ENCODE data around the gene TBC1D5.
"Not testable (repeated sequence)": the region's sequence is repeated elsewhere in the genome, so short reads cannot be mapped to it uniquely, and the experiment has no call there.

TBC1D5 gene

GRCh38 chr3:17749281-17749680 is 6.8 kb upstream of the TBC1D5 start:
- no peak for DNase-seq

GRCh38 chr3:17747890-17748247 is 5.4 kb upstream of the TBC1D5 start:
- DNase-seq, result no peak

GRCh38 chr3:17747174-17747889 is 4.9 kb upstream of the TBC1D5 start:
- no peak for DNase-seq

- no peak for DNase-seq
These were observed 3.5 kb upstream of the TBC1D5 start for GRCh38 chr3:17745894-17746293.

- no peak for DNase-seq
These were observed 2.9 kb upstream of the TBC1D5 start for GRCh38 chr3:17745301-17745700.

- no peak for DNase-seq
These were observed 2.3 kb upstream of the TBC1D5 start for GRCh38 chr3:17744693-17745092.

GRCh38 chr3:17743658-17743995 is 1.2 kb upstream of the TBC1D5 start:
- DNase-seq, result no peak

- DNase-seq, result no peak
These were observed 638 bp upstream of the TBC1D5 start for GRCh38 chr3:17742880-17743657.

- no peak for DNase-seq
These were observed 770 bp downstream of the TBC1D5 start for GRCh38 chr3:17741621-17742101.

- DNase-seq, result peak; percentile 32
These were observed 1.7 kb downstream of the TBC1D5 start for GRCh38 chr3:17740721-17741141.

GRCh38 chr3:17738921-17739320 is 3.5 kb downstream of the TBC1D5 start:
- no peak for DNase-seq

- no peak for DNase-seq
These were observed 4.2 kb downstream of the TBC1D5 start for GRCh38 chr3:17738219-17738618.

GRCh38 chr3:17737591-17737990 is 4.8 kb downstream of the TBC1D5 start:
- no peak for DNase-seq

GRCh38 chr3:17735362-17735761 is 7.1 kb downstream of the TBC1D5 start:
- DNase-seq, result not testable (repeated sequence)

- DNase-seq, result no peak
These were observed 8.7 kb downstream of the TBC1D5 start for GRCh38 chr3:17733768-17734167.

GRCh38 chr3:17733215-17733614 is 9.2 kb downstream of the TBC1D5 start:
- DNase-seq, result no peak

- DNase-seq, result peak; percentile 85
These were observed 12.0 kb downstream of the TBC1D5 start for GRCh38 chr3:17730318-17730967.

- no peak for DNase-seq
These were observed 16.1 kb downstream of the TBC1D5 start for GRCh38 chr3:17726313-17726712.

GRCh38 chr3:17725844-17726243 is 16.6 kb downstream of the TBC1D5 start:
- DNase-seq, result not testable (repeated sequence)

GRCh38 chr3:17724948-17725347 is 17.5 kb downstream of the TBC1D5 start:
- DNase-seq, result no peak

GRCh38 chr3:17724122-17724521 is 18.3 kb downstream of the TBC1D5 start:
- DNase-seq, result no peak

GRCh38 chr3:17717411-17717810 is 25.0 kb downstream of the TBC1D5 start:
- no peak for DNase-seq

- no peak for DNase-seq
These were observed 28.0 kb downstream of the TBC1D5 start for GRCh38 chr3:17714473-17714872.

- no peak for DNase-seq
These were observed 33.1 kb downstream of the TBC1D5 start for GRCh38 chr3:17709236-17709810.
